GM19455 (cell line): ENCODE measurements around the gene RBM8A.
A peak's percentile ranks its signal among the peaks of the same experiment; 100 is the strongest.

Source experiments
- ATAC-seq: cut with Tn5 transposase; IDR thresholded peaks from one replicate; pipeline ENCODE4 v1.9.1; 2021; ENCODE audit not compliant: unreplicated experiment

The RBM8A gene

GRCh38 chr1:145918144-145918991, 8.9 kb downstream of the RBM8A start, which contains the start of gene PEX11B:
PEX11B (minus strand) TSS chr1:145918717; CDS start chr1:145918688, 29 bp downstream.
- ATAC-seq = peak; percentile 81

- ATAC-seq = no peak
Observed at GRCh38 chr1:145917595-145917994, 9.7 kb downstream of the RBM8A start.

GRCh38 chr1:145916745-145917144, 10.5 kb downstream of the RBM8A start:
- no peak for ATAC-seq

GRCh38 chr1:145912128-145912641, 15.1 kb downstream of the RBM8A start:
- no peak for ATAC-seq

GRCh38 chr1:145908653-145909052, 18.6 kb downstream of the RBM8A start:
- ATAC-seq = no peak

GRCh38 chr1:145906954-145907753, 20.1 kb downstream of the RBM8A start:
- no peak for ATAC-seq

GRCh38 chr1:145901312-145902021, 25.8 kb downstream of the RBM8A start:
- no peak for ATAC-seq

GRCh38 chr1:145898756-145899155, 28.5 kb downstream of the RBM8A start:
- ATAC-seq = no peak

- no peak for ATAC-seq
Observed at GRCh38 chr1:145897969-145898368, 29.3 kb downstream of the RBM8A start.

- no peak for ATAC-seq
Observed at GRCh38 chr1:145895471-145895870, 31.8 kb downstream of the RBM8A start.

- ATAC-seq = no peak
Observed at GRCh38 chr1:145893306-145894055, 33.8 kb downstream of the RBM8A start.

GRCh38 chr1:145892486-145893087, 34.7 kb downstream of the RBM8A start:
- ATAC-seq = no peak

- no peak for ATAC-seq
Observed at GRCh38 chr1:145891587-145892485, 35.4 kb downstream of the RBM8A start.

- ATAC-seq = no peak
Observed at GRCh38 chr1:145891143-145891542, 36.1 kb downstream of the RBM8A start.

GRCh38 chr1:145889722-145890121, 37.6 kb downstream of the RBM8A start:
- ATAC-seq = no peak

- ATAC-seq = no peak
Observed at GRCh38 chr1:145887631-145888030, 39.7 kb downstream of the RBM8A start.

GRCh38 chr1:145886816-145887215, 40.5 kb downstream of the RBM8A start:
- no peak for ATAC-seq

- no peak for ATAC-seq
Observed at GRCh38 chr1:145886390-145886789, 40.9 kb downstream of the RBM8A start.

- peak; percentile 98 for ATAC-seq
Observed at GRCh38 chr1:145885738-145886287, 41.5 kb downstream of the RBM8A start, which contains the start of gene ANKRD35. ANKRD35 (minus strand) TSS chr1:145885866; CDS start chr1:145885758, 108 bp downstream.
